Smooth muscle cell (in vitro differentiated cells): ENCODE measurements around the gene ERCC6. TPM values are rescaled to one million over a fixed set of nuclear protein-coding genes. Genes with fewer than 3 reads are reported as not detected.

Experiments used
- DNase-seq: peaks from one replicate; lab custom pipeline; 2025; ENCODE audit not compliant: unreplicated experiment; lab: John Stamatoyannopoulos, UW
- H2AFZ ChIP-seq: fragments of 200-600 bp; sonication (generic); 2 replicates; pipeline ENCODE4 v1.6.0; 2016; ENCODE audit warnings: antibody characterized with exemption, low read depth, mild to moderate bottlenecking
- H3F3A ChIP-seq: fragments of 200-600 bp; sonication (generic); 2 replicates; pipeline ENCODE4 v1.6.0; 2017; ENCODE audit warnings: antibody characterized with exemption, low read depth
- H3K27ac ChIP-seq: fragments of 200-600 bp; sonication (generic); 2 replicates; pipeline ENCODE4 v1.5.1; 2016; ENCODE audit warnings: low read depth, mild to moderate bottlenecking
- H3K27me3 ChIP-seq: fragments of 200-600 bp; sonication (generic); 2 replicates; pipeline ENCODE4 v1.6.1; 2016; ENCODE audit warnings: low read depth, mild to moderate bottlenecking
- H3K36me3 ChIP-seq: fragments of 200-600 bp; sonication (generic); 2 replicates; pipeline ENCODE4 v1.5.1; 2016; ENCODE audit warnings: low read depth
- H3K4me1 ChIP-seq: fragments of 200-600 bp; sonication (generic); 2 replicates; pipeline ENCODE4 v1.5.1; 2016; ENCODE audit warnings: low read depth
- H3K4me2 ChIP-seq: fragments of 200-600 bp; sonication (generic); 2 replicates; pipeline ENCODE4 v1.6.0; 2016; ENCODE audit warnings: mild to moderate bottlenecking
- H3K4me3 ChIP-seq: fragments of 200-600 bp; sonication (generic); 2 replicates; pipeline ENCODE4 v1.5.1; 2016; ENCODE audit warnings: mild to moderate bottlenecking
- H3K79me2 ChIP-seq: fragments of 200-600 bp; sonication (generic); 2 replicates; pipeline ENCODE4 v1.6.0; 2016; ENCODE audit warnings: low read depth, mild to moderate bottlenecking
- H3K9ac ChIP-seq: fragments of 200-600 bp; sonication (generic); 2 replicates; pipeline ENCODE4 v1.6.0; 2016; ENCODE audit warnings: low read depth
- H3K9me3 ChIP-seq: fragments of 200-600 bp; sonication (generic); replicated peaks from 2 replicates; pipeline ENCODE4 v1.5.1; 2016; ENCODE audit warnings: low read depth
- H4K20me1 ChIP-seq: fragments of 200-600 bp; sonication (generic); 2 replicates; pipeline ENCODE4 v1.6.0; 2016; ENCODE audit warnings: low read depth
- CTCF ChIP-seq: fragments of 200-600 bp; sonication (generic); IDR thresholded peaks from 2 replicates; pipeline ENCODE4 v1.5.1; 2017; ENCODE audit warnings: borderline replicate concordance, mild to moderate bottlenecking, antibody characterized with exemption; ENCODE audit not compliant: insufficient read depth, poor library complexity, severe bottlenecking
- WGBS: methylation state at CpG from one replicate; pipeline ENCODE4 v1.1.7; 2016; ENCODE audit warnings: low lambda C conversion rate; 5-methylcytosine and 5-hydroxymethylcytosine counted together
- polyA plus RNA-seq: library from polyadenylated mRNA; unstranded; fragments of >200 nt; fragmentation: Nextera tagmentation; extraction: Ambion mirVana; gene quantifications from 2 replicates; pipeline ENCODE4 v1.2.1, GENCODE V29; 2016
- total RNA-seq: library from RNA; depleted of rRNA; stranded (reverse); fragments of >200 nt; gene quantifications from 2 replicates; pipeline ENCODE4 v1.2.3, GENCODE V29; 2014

Gene ERCC6
- total and polyA plus RNA-seq, 2 experiments from 2014 or later: 7.2 to 14.9 TPM

- no peaks in the 10 kb centered on the region for H3K27me3 ChIP-seq
- H3F3A ChIP-seq: no peaks in the 10 kb centered on the region
- no peak overlapping the region for H3K27ac ChIP-seq
- no peak overlapping the region for H3K4me2 ChIP-seq
- no peak overlapping the region for H2AFZ ChIP-seq
- no peaks in the 10 kb centered on the region for H3K36me3 ChIP-seq
- H3K79me2 ChIP-seq: no peaks in the 10 kb centered on the region
- H3K9me3 ChIP-seq: no peaks in the 10 kb centered on the region
- H3K4me1 ChIP-seq: no peaks in the 10 kb centered on the region
- no peak overlapping the region for H3K9ac ChIP-seq
- no peak for TF ChIP-seq CTCF
- 73% methylated on average over 5 of the region's 5 CpGs for WGBS
- H4K20me1 ChIP-seq: no peaks in the 10 kb centered on the region
- DNase-seq: no peak
- H3K4me3 ChIP-seq: no peak overlapping the region
Measured at GRCh38 chr10:49558190-49558589, 19.3 kb upstream of the ERCC6 start.

- Histone ChIP-seq H3K4me2 (no peak overlapping the region), H2AFZ (no peak overlapping the region), H3K27me3 (no peaks in the 10 kb centered on the region), H3K27ac (no peak overlapping the region), H3K36me3 (no peaks in the 10 kb centered on the region), H4K20me1 (no peaks in the 10 kb centered on the region), H3K4me1 (no peaks in the 10 kb centered on the region), H3K9me3 (no peaks in the 10 kb centered on the region), H3K4me3 (no peak overlapping the region), H3F3A (no peaks in the 10 kb centered on the region), H3K79me2 (no peaks in the 10 kb centered on the region), H3K9ac (no peak overlapping the region)
- no peak for TF ChIP-seq CTCF
- WGBS: 89% methylated on average over 2 of the region's 2 CpGs
- DNase-seq: no peak
Measured at GRCh38 chr10:49557681-49558080, 18.8 kb upstream of the ERCC6 start.

- no peaks in the 10 kb centered on the region for H3K9me3 ChIP-seq
- WGBS: 100% methylated on average over 1 of the region's 1 CpG
- no peak overlapping the region for H3K4me3 ChIP-seq
- H3K27me3 ChIP-seq: no peaks in the 10 kb centered on the region
- H3K27ac ChIP-seq: no peak overlapping the region
- no peak for DNase-seq
- H3K4me1 ChIP-seq: no peaks in the 10 kb centered on the region
- H2AFZ ChIP-seq: no peak overlapping the region
- H3K36me3 ChIP-seq: no peaks in the 10 kb centered on the region
- no peak overlapping the region for H3K9ac ChIP-seq
- H4K20me1 ChIP-seq: no peaks in the 10 kb centered on the region
- H3K4me2 ChIP-seq: no peak overlapping the region
- no peaks in the 10 kb centered on the region for H3F3A ChIP-seq
- no peaks in the 10 kb centered on the region for H3K79me2 ChIP-seq
- TF ChIP-seq CTCF: no peak
Measured at GRCh38 chr10:49556723-49557122, 17.8 kb upstream of the ERCC6 start.

GRCh38 chr10:49552277-49552676 is 13.4 kb upstream of the ERCC6 start:
- Histone ChIP-seq H3K79me2 (no peaks in the 10 kb centered on the region), H3K27me3 (no peaks in the 10 kb centered on the region), H2AFZ (peak overlapping the region; percentile 24), H3K4me2 (peak overlapping the region; percentile 38), H3K4me3 (no peak overlapping the region), H3K4me1 (no peaks in the 10 kb centered on the region), H4K20me1 (no peaks in the 10 kb centered on the region), H3K9ac (no peak overlapping the region), H3K27ac (peak overlapping the region; percentile 29), H3K36me3 (no peaks in the 10 kb centered on the region), H3F3A (peaks cover 5% of the 10 kb centered on the region), H3K9me3 (no peaks in the 10 kb centered on the region)
- no peak for TF ChIP-seq CTCF
- DNase-seq: no peak
- WGBS: 39% methylated on average over 2 of the region's 2 CpGs
